Naive thymus-derived CD4-positive, alpha-beta T cell (primary cell): Measurements from ENCODE around the gene FAM3C. TPM values are rescaled to one million over a fixed set of nuclear protein-coding genes. Genes with fewer than 3 reads are reported as not detected.

Source experiments
- ATAC-seq: fragments of 150-1000 bp; cut with Tn5 transposase; 2 replicates; pipeline ENCODE4 v1.10.0; 2021; ENCODE audit warnings: mild to moderate bottlenecking, moderate library complexity
- CTCF ChIA-PET: fragments of 350-600 bp; sonication (Branson Sonifier 250); formaldehyde crosslinking; loops from one replicate; lab custom pipeline; 2021; ENCODE audit warnings: antibody characterized with exemption; lab: Charles Lee
- POLR2A ChIA-PET: fragments of 350-600 bp; sonication (Branson Sonifier 250); formaldehyde crosslinking; loops from one replicate; lab custom pipeline; 2021; ENCODE audit warnings: antibody characterized with exemption, inconsistent platforms; lab: Charles Lee
- DNase-seq, 9 donors: peaks; one replicate each; pipeline versions ENCODE4 v3.0.0 to v3.0.0-alpha.2; 2020 to 2022; ENCODE audit warnings: mixed read lengths in 1 of 9
- H3K27ac ChIP-seq: one replicate; pipeline ENCODE4 v1.7.0; 2013; ENCODE audit warnings: mild to moderate bottlenecking, low read depth, low read length, moderate library complexity
- H3K27me3 ChIP-seq, 2 donors: one replicate each; pipeline ENCODE4 v1.7.0; 2013; ENCODE audit warnings: low read length in 2 of 2, mild to moderate bottlenecking in 2 of 2, moderate library complexity in 2 of 2; ENCODE audit not compliant: control insufficient read depth in 2 of 2, insufficient read depth in 2 of 2
- H3K36me3 ChIP-seq, 3 experiments: 1 replicate in 2 of 3; 2 replicates in 1 of 3; pipeline ENCODE4 v1.7.0; 2013; ENCODE audit warnings: low read length in 3 of 3, mild to moderate bottlenecking in 3 of 3, moderate library complexity in 1 of 3; ENCODE audit not compliant: insufficient read depth in 3 of 3, control insufficient read depth in 2 of 3
- H3K4me1 ChIP-seq, 2 donors: one replicate each; pipeline ENCODE4 v1.7.0; 2013; ENCODE audit warnings: low read length in 2 of 2, mild to moderate bottlenecking in 2 of 2, moderate library complexity in 1 of 2; ENCODE audit not compliant: control insufficient read depth in 2 of 2, insufficient read depth in 2 of 2
- H3K4me3 ChIP-seq: 2 replicates; pipeline ENCODE4 v1.7.0; 2013; ENCODE audit warnings: mild to moderate bottlenecking, low read length
- H3K9me3 ChIP-seq, 3 experiments: 1 replicate in 2 of 3; 2 replicates in 1 of 3; pipeline ENCODE4 v1.7.0; 2013; ENCODE audit warnings: low read length in 3 of 3; ENCODE audit not compliant: control insufficient read depth in 2 of 3
- H3K27ac Mint-ChIP-seq, 9 donors: one replicate each; pipeline ENCODE4 v1.8.0; 2020 to 2022; ENCODE audit warnings: mixed read lengths in 9 of 9, mild to moderate bottlenecking in 8 of 9, moderate library complexity in 5 of 9, inconsistent platforms in 2 of 9
- H3K27me3 Mint-ChIP-seq, 5 donors: one replicate each; pipeline ENCODE4 v1.8.0; 2021 to 2022; ENCODE audit warnings: mixed read lengths in 5 of 5, mild to moderate bottlenecking in 1 of 5
- H3K36me3 Mint-ChIP-seq, 5 donors: one replicate each; pipeline ENCODE4 v1.8.0; 2020 to 2022; ENCODE audit warnings: mixed read lengths in 5 of 5, mild to moderate bottlenecking in 3 of 5, inconsistent platforms in 1 of 5
- H3K4me1 Mint-ChIP-seq, 7 donors: one replicate each; pipeline ENCODE4 v1.8.0; 2020 to 2022; ENCODE audit warnings: mixed read lengths in 7 of 7, mild to moderate bottlenecking in 3 of 7, inconsistent platforms in 1 of 7
- H3K4me3 Mint-ChIP-seq, 10 donors: one replicate each; pipeline ENCODE4 v1.8.0; 2020 to 2022; ENCODE audit warnings: mild to moderate bottlenecking in 10 of 10, mixed read lengths in 10 of 10, moderate library complexity in 6 of 10, inconsistent platforms in 2 of 10
- H3K9me3 Mint-ChIP-seq, 11 donors: one replicate each; pipeline ENCODE4 v1.8.0; 2020 to 2022; ENCODE audit warnings: mixed read lengths in 11 of 11, mild to moderate bottlenecking in 4 of 11, inconsistent platforms in 1 of 11, moderate library complexity in 1 of 11
- intact Hi-C, 2 donors: fragments of 100-400 bp; cut with micrococcal nuclease; formaldehyde crosslinking; loops; one replicate each; pipeline ENCODE4 v1.15.1; 2023
- polyA plus RNA-seq, 2 donors: library from polyadenylated mRNA; unstranded; fragments of 300-500 nt; fragmentation: Illumina TruSeq; gene quantifications; one replicate each; pipeline ENCODE4 v1.2.3, GENCODE V29; 2021
- total RNA-seq, 6 experiments: library from RNA in 5 of 6; stranded (reverse) in 5 of 6; gene quantifications; 1 replicate in 5 of 6; 2 replicates in 1 of 6; pipeline ENCODE4 v1.2.3 and lab custom pipeline; 2021 to 2026

Gene FAM3C
- total and polyA plus RNA-seq, 7 experiments from 2014 or later: 9.6 to 28.4 (median 12.4) TPM

GRCh38 chr7:121395494-121395960 is 581 bp downstream of the FAM3C start:
- Mint-ChIP-seq H3K27ac (peak overlapping the region; percentile 32 to 92 (median 83)), H3K9me3 (peaks cover 0 to 3% (median 0%) of the 10 kb centered on the region in 11 donors), H3K4me3 (peak overlapping the region; percentile 81 to 93 (median 88)), H3K4me1 (peaks cover 19 to 51% (median 40%) of the 10 kb centered on the region in 7 donors), H3K27me3 (no peaks in the 10 kb centered on the region), H3K36me3 (peaks cover 0 to 16% (median 10%) of the 10 kb centered on the region in 5 donors)
- intact Hi-C loops: loop anchor here (1.0 to 10.0 kb wide), 7 partner anchors 10 to 445 kb away; partner anchors contain the start of genes ING3 (in 2 of the 2) and CPED1 (in 1 of the 2)
- Histone ChIP-seq H3K4me1 (peaks cover 3% of the 10 kb centered on the region in 2 donors), H3K27me3 (no peaks in the 10 kb centered on the region), H3K9me3 (no peaks in the 10 kb centered on the region), H3K4me3 (peak overlapping the region; percentile 72), H3K36me3 (no peaks in the 10 kb centered on the region), H3K27ac (peak overlapping the region; percentile 78)
- ATAC-seq (peak; percentile 61), DNase-seq (peak in 7 of 9 donors; percentile 29 to 56 (median 46))
- POLR2A ChIA-PET: interaction anchor here (0.6 to 2.3 kb wide), 4 partner anchors 10 to 43 kb away, joined by 3 to 11 read pairs (median 8); no protein-coding TSS in a partner anchor
- CTCF ChIA-PET: interaction anchor here (1.0 to 4.7 kb wide), 5 partner anchors 9 to 42 kb away, joined by 3 to 32 read pairs (median 26); no protein-coding TSS in a partner anchor

GRCh38 chr7:121394709-121395140 is 1.4 kb downstream of the FAM3C start:
- Histone ChIP-seq H3K9me3 (no peaks in the 10 kb centered on the region), H3K27ac (peak overlapping the region; percentile 37), H3K4me1 (peaks cover 3 to 6% of the 10 kb centered on the region in 2 donors), H3K27me3 (no peaks in the 10 kb centered on the region), H3K36me3 (no peaks in the 10 kb centered on the region), H3K4me3 (no peak overlapping the region)
- Mint-ChIP-seq H3K4me1 (peaks cover 19 to 59% (median 48%) of the 10 kb centered on the region in 7 donors), H3K4me3 (peak overlapping the region in 7 of 10 donors; percentile 3 to 93 (median 77)), H3K27ac (peak overlapping the region in 8 of 9 donors; percentile 8 to 86 (median 50)), H3K36me3 (peaks cover 0 to 16% (median 10%) of the 10 kb centered on the region in 5 donors), H3K9me3 (peaks cover 0 to 3% (median 0%) of the 10 kb centered on the region in 11 donors), H3K27me3 (no peaks in the 10 kb centered on the region)
- intact Hi-C loops: loop anchor here (1.0 to 10.0 kb wide), 7 partner anchors 9 to 444 kb away; partner anchors contain the start of genes ING3 (in 2 of the 2) and CPED1 (in 1 of the 2)
- no peak for DNase-seq
- ChIA-PET CTCF (interaction anchor here (4.3 to 4.7 kb wide), 3 partner anchors 8 to 43 kb away, joined by 26 to 32 read pairs (median 26); no protein-coding TSS in a partner anchor), POLR2A (interaction anchor here (2.0 to 2.3 kb wide), 2 partner anchors 9 to 43 kb away, joined by 11 read pairs; no protein-coding TSS in a partner anchor)
- ATAC-seq: no peak

- Mint-ChIP-seq H3K27ac (peak overlapping the region in 1 of 9 donors; percentile 6), H3K4me1 (peaks cover 21 to 76% (median 65%) of the 10 kb centered on the region in 7 donors), H3K4me3 (peak overlapping the region in 2 of 10 donors; percentile 8 to 9), H3K9me3 (peaks cover 0 to 3% (median 0%) of the 10 kb centered on the region in 11 donors), H3K36me3 (peaks cover 0 to 16% (median 10%) of the 10 kb centered on the region in 5 donors), H3K27me3 (no peaks in the 10 kb centered on the region)
- intact Hi-C loops: loop anchor here in 1 of 2 donors (10.0 kb wide), 1 partner anchor 408 kb away; the partner anchor contains the start of gene CPED1
- DNase-seq (no peak), ATAC-seq (no peak)
- no peak overlapping the region for H3K27ac ChIP-seq
- no peaks in the 10 kb centered on the region for H3K36me3 ChIP-seq
- peaks cover 9 to 10% of the 10 kb centered on the region in 2 donors for H3K4me1 ChIP-seq
- H3K27me3 ChIP-seq: no peaks in the 10 kb centered on the region
- ChIA-PET CTCF (no interaction called here), POLR2A (interaction anchor here (1.0 to 1.3 kb wide), 2 partner anchors 9 to 10 kb away, joined by 3 to 4 read pairs; no protein-coding TSS in a partner anchor)
- no peaks in the 10 kb centered on the region for H3K9me3 ChIP-seq
- H3K4me3 ChIP-seq: no peak overlapping the region
These were observed 3.1 kb downstream of the FAM3C start for GRCh38 chr7:121393005-121393366.

GRCh38 chr7:121392277-121393004 is 3.7 kb downstream of the FAM3C start:
- Mint-ChIP-seq H3K27me3 (no peaks in the 10 kb centered on the region), H3K36me3 (peaks cover 0 to 16% (median 10%) of the 10 kb centered on the region in 5 donors), H3K4me1 (peaks cover 21 to 82% (median 66%) of the 10 kb centered on the region in 7 donors), H3K27ac (peak overlapping the region in 4 of 9 donors; percentile 4 to 63 (median 52)), H3K4me3 (peak overlapping the region in 4 of 10 donors; percentile 6 to 28 (median 8)), H3K9me3 (peaks cover 0 to 3% (median 0%) of the 10 kb centered on the region in 11 donors)
- no peaks in the 10 kb centered on the region for H3K9me3 ChIP-seq
- CTCF ChIA-PET: no interaction called here
- DNase-seq: no peak
- ATAC-seq: no peak
- H3K27ac ChIP-seq: no peak overlapping the region
- H3K27me3 ChIP-seq: no peaks in the 10 kb centered on the region
- no peaks in the 10 kb centered on the region for H3K36me3 ChIP-seq
- intact Hi-C loops: loop anchor here in 1 of 2 donors (10.0 kb wide), 1 partner anchor 408 kb away; the partner anchor contains the start of gene CPED1
- no peak overlapping the region for H3K4me3 ChIP-seq
- POLR2A ChIA-PET: no interaction called here
- H3K4me1 ChIP-seq: peaks cover 9 to 10% of the 10 kb centered on the region in 2 donors

- peaks cover 21 to 82% (median 70%) of the 10 kb centered on the region in 7 donors for H3K4me1 Mint-ChIP-seq
- ATAC-seq: no peak
These were observed 4.4 kb downstream of the FAM3C start for GRCh38 chr7:121391686-121392085.

More at GRCh38 chr7:121391686-121392085, 4.4 kb downstream of the FAM3C start:
- H3K27me3 ChIP-seq: no peaks in the 10 kb centered on the region
- ChIA-PET POLR2A (no interaction called here), CTCF (interaction anchor here (0.7 to 1.6 kb wide), 2 partner anchors 24 to 46 kb away, joined by 3 read pairs; no protein-coding TSS in a partner anchor)
- Mint-ChIP-seq H3K9me3 (peaks cover 0 to 3% (median 0%) of the 10 kb centered on the region in 11 donors), H3K27ac (peak overlapping the region in 7 of 9 donors; percentile 1 to 63 (median 40)), H3K27me3 (no peaks in the 10 kb centered on the region), H3K36me3 (peaks cover 0 to 18% (median 10%) of the 10 kb centered on the region in 5 donors), H3K4me3 (peak overlapping the region in 3 of 10 donors; percentile 6 to 53 (median 28))
- H3K4me3 ChIP-seq: no peak overlapping the region
- no peak for DNase-seq
- H3K9me3 ChIP-seq: no peaks in the 10 kb centered on the region
- H3K36me3 ChIP-seq: no peaks in the 10 kb centered on the region
- intact Hi-C loops: loop anchor here in 1 of 2 donors (10.0 kb wide), 1 partner anchor 407 kb away; the partner anchor contains the start of gene CPED1
- H3K4me1 ChIP-seq: peaks cover 8 to 10% of the 10 kb centered on the region in 2 donors
- H3K27ac ChIP-seq: no peak overlapping the region
